ENCODE results near the gene CYSLTR2.

The CYSLTR2 gene

DNA sequence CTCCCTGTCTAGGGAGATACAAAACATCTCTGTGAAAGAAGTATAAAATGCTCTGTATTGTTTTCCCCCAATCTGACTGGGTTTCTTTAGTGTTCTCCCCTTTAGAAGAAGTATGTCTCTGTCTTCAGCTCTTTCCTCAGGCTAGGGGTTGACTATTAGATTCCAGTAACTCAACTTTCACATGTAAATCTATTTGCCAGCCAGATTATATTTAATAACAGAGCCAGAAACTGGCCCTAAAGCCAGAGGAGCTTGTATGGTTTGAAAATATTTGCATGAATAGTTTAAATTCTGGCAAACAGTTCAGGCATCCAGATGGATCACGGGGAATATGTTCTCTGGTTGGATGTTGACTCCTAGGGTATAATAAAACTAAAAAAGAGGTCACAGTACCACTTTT is 22.3 kb upstream of the CYSLTR2 start:
- TF ChIP-seq, protein P1, sequence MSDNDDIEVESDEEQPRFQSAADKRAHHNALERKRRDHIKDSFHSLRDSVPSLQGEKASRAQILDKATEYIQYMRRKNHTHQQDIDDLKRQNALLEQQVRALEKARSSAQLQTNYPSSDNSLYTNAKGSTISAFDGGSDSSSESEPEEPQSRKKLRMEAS (IDR thresholded peaks at IDR 0.05) = no peak
- TF ChIP-seq TCF12 (IDR thresholded peaks at IDR 0.05; ENCODE audit: low read depth) (no peak), TEAD4 (IDR thresholded peaks at IDR 0.05) (no peak), FOXM1 (IDR thresholded peaks at IDR 0.05; ENCODE audit: borderline replicate concordance, low read depth) (no peak), CREB1 (IDR thresholded peaks at IDR 0.05; ENCODE audit: low read depth) (no peak), ZBTB7A (IDR thresholded peaks at IDR 0.05; ENCODE audit: low read depth) (no peak), EGR1 (IDR thresholded peaks at IDR 0.05) (no peak), CEBPB (IDR thresholded peaks at IDR 0.05) (no peak), EP300 (IDR thresholded peaks at IDR 0.05; ENCODE audit: borderline replicate concordance) (no peak), YY1 (IDR thresholded peaks at IDR 0.05; ENCODE audit: low read depth) (no peak), NFIC (IDR thresholded peaks at IDR 0.05) (no peak), TAF1 (IDR thresholded peaks at IDR 0.05; ENCODE audit: low read depth) (no peak), RAD21 (IDR thresholded peaks at IDR 0.05; ENCODE audit: low read depth) (no peak)
- TF ChIP-seq, protein P2, sequence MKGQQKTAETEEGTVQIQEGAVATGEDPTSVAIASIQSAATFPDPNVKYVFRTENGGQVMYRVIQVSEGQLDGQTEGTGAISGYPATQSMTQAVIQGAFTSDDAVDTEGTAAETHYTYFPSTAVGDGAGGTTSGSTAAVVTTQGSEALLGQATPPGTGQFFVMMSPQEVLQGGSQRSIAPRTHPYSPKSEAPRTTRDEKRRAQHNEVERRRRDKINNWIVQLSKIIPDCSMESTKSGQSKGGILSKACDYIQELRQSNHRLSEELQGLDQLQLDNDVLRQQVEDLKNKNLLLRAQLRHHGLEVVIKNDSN (IDR thresholded peaks at IDR 0.05) = no peak
- TF ChIP-seq, protein P3, sequence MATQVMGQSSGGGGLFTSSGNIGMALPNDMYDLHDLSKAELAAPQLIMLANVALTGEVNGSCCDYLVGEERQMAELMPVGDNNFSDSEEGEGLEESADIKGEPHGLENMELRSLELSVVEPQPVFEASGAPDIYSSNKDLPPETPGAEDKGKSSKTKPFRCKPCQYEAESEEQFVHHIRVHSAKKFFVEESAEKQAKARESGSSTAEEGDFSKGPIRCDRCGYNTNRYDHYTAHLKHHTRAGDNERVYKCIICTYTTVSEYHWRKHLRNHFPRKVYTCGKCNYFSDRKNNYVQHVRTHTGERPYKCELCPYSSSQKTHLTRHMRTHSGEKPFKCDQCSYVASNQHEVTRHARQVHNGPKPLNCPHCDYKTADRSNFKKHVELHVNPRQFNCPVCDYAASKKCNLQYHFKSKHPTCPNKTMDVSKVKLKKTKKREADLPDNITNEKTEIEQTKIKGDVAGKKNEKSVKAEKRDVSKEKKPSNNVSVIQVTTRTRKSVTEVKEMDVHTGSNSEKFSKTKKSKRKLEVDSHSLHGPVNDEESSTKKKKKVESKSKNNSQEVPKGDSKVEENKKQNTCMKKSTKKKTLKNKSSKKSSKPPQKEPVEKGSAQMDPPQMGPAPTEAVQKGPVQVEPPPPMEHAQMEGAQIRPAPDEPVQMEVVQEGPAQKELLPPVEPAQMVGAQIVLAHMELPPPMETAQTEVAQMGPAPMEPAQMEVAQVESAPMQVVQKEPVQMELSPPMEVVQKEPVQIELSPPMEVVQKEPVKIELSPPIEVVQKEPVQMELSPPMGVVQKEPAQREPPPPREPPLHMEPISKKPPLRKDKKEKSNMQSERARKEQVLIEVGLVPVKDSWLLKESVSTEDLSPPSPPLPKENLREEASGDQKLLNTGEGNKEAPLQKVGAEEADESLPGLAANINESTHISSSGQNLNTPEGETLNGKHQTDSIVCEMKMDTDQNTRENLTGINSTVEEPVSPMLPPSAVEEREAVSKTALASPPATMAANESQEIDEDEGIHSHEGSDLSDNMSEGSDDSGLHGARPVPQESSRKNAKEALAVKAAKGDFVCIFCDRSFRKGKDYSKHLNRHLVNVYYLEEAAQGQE (IDR thresholded peaks at IDR 0.05; ENCODE audit: low read depth) = no peak

DNA sequence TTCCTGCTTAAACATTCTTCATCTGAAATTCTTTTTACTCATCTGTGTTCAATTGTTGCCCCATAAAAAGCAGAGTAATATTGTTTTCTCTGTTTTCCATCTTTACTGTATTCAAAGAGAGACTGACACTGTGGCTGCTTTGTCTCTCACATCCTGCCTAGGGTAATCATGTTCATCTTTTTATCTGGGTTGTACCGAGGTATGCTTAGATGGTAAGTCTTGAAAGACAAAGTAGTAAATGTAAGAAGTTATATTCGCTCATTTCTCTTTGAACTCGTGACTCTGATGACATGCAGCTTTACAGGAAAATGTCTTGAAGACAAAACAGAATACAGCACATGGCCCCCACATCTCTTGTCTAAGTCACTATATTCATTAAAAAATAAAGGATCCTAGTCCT is 20.0 kb upstream of the CYSLTR2 start:
- TF ChIP-seq TCF12 (IDR thresholded peaks at IDR 0.05; ENCODE audit: low read depth) (no peak), CREB1 (IDR thresholded peaks at IDR 0.05; ENCODE audit: low read depth) (no peak), YY1 (IDR thresholded peaks at IDR 0.05; ENCODE audit: low read depth) (no peak), TEAD4 (IDR thresholded peaks at IDR 0.05) (no peak), CEBPB (IDR thresholded peaks at IDR 0.05) (no peak), EP300 (IDR thresholded peaks at IDR 0.05; ENCODE audit: borderline replicate concordance) (no peak), TAF1 (IDR thresholded peaks at IDR 0.05; ENCODE audit: low read depth) (no peak), FOXM1 (IDR thresholded peaks at IDR 0.05; ENCODE audit: borderline replicate concordance, low read depth) (no peak), ZBTB7A (IDR thresholded peaks at IDR 0.05; ENCODE audit: low read depth) (no peak), NFIC (IDR thresholded peaks at IDR 0.05) (no peak), RAD21 (IDR thresholded peaks at IDR 0.05; ENCODE audit: low read depth) (no peak), EGR1 (IDR thresholded peaks at IDR 0.05) (no peak)
- TF ChIP-seq, protein P3 (IDR thresholded peaks at IDR 0.05; ENCODE audit: low read depth) = no peak
- TF ChIP-seq, protein P2 (IDR thresholded peaks at IDR 0.05) = no peak
- TF ChIP-seq, protein P1 (IDR thresholded peaks at IDR 0.05) = no peak

DNA sequence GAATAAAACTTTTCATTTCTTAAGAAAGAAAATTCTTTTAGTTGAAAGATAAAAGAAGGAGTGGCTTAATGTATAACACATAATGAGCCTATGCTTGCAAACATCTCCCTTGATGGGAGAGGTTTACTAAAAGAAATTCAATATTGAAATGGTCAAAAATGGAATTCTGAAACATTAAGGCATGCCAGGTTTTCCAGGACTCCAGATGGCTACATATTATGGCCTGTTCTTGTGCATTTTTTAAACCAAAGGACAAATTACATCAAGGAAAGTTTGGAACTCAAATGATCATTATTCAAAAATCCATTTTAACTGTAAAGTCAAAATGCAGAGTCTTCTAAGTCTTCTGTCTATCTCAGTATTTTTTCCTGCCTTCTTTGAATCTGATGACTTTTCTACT is 19.1 kb upstream of the CYSLTR2 start:
- TF ChIP-seq EP300 (IDR thresholded peaks at IDR 0.05; ENCODE audit: borderline replicate concordance) = no peak
- TF ChIP-seq, protein P3 (IDR thresholded peaks at IDR 0.05; ENCODE audit: low read depth) = no peak
- TF ChIP-seq, protein P2 (IDR thresholded peaks at IDR 0.05) = no peak

DNA sequence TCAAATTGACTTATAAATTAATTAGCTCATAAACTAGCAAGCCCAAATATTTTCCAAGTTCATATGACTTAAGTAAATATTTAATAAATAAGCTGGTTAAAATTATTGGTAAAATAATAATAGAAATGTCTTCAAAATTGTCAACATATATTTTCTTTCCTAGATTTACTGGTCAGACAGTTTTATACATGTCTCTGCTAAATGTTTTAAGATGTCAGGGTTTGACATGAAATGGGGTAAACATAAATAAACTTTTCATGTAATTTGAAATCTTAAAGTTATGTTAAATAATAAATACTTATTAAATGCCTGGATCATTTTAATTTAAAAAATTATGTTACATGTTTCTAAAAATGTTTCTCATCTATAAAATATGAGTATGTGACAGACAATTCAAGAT is 18.3 kb upstream of the CYSLTR2 start:
- TF ChIP-seq YY1 (IDR thresholded peaks at IDR 0.05; ENCODE audit: low read depth) (no peak), FOXM1 (IDR thresholded peaks at IDR 0.05; ENCODE audit: borderline replicate concordance, low read depth) (no peak), RAD21 (IDR thresholded peaks at IDR 0.05; ENCODE audit: low read depth) (no peak), NFIC (IDR thresholded peaks at IDR 0.05) (no peak), TEAD4 (IDR thresholded peaks at IDR 0.05) (no peak), TCF12 (IDR thresholded peaks at IDR 0.05; ENCODE audit: low read depth) (no peak), EP300 (IDR thresholded peaks at IDR 0.05; ENCODE audit: borderline replicate concordance) (no peak), CREB1 (IDR thresholded peaks at IDR 0.05; ENCODE audit: low read depth) (no peak), EGR1 (IDR thresholded peaks at IDR 0.05) (no peak), TAF1 (IDR thresholded peaks at IDR 0.05; ENCODE audit: low read depth) (no peak), ZBTB7A (IDR thresholded peaks at IDR 0.05; ENCODE audit: low read depth) (no peak), CEBPB (IDR thresholded peaks at IDR 0.05) (no peak)
- TF ChIP-seq, protein P1 (IDR thresholded peaks at IDR 0.05) = no peak
- TF ChIP-seq, protein P3 (IDR thresholded peaks at IDR 0.05; ENCODE audit: low read depth) = no peak
- TF ChIP-seq, protein P2 (IDR thresholded peaks at IDR 0.05) = no peak
